GM23248 (cell line): ENCODE measurements around the gene TTK.

Source experiments
- EZH2 ChIP-seq: fragments of 200-600 bp; sonication (generic); IDR thresholded peaks from 2 replicates; pipeline ENCODE4 v1.6.1; 2018; ENCODE audit warnings: antibody characterized with exemption, mild to moderate bottlenecking; ENCODE audit not compliant: insufficient read depth, poor library complexity, severe bottlenecking
- EZH2phosphoT487 ChIP-seq: fragments of 200-600 bp; sonication (generic); IDR thresholded peaks from 2 replicates; pipeline ENCODE4 v1.6.1; 2018; ENCODE audit warnings: antibody characterized with exemption, moderate library complexity, mild to moderate bottlenecking, low read depth; ENCODE audit not compliant: insufficient read depth

GRCh38 chr6:80009531-80009930 is 5.1 kb downstream of the TTK start:
- TF ChIP-seq EZH2phosphoT487 (no peak), EZH2 (no peak)
